Measurements from ENCODE around the gene SNX9. TPM values are rescaled to one million over a fixed set of nuclear protein-coding genes. Genes with fewer than 3 reads are reported as not detected.

SNX9 gene
- polyA plus RNA-seq, 1 donor from 2014 or later: 7.0 TPM

DNA sequence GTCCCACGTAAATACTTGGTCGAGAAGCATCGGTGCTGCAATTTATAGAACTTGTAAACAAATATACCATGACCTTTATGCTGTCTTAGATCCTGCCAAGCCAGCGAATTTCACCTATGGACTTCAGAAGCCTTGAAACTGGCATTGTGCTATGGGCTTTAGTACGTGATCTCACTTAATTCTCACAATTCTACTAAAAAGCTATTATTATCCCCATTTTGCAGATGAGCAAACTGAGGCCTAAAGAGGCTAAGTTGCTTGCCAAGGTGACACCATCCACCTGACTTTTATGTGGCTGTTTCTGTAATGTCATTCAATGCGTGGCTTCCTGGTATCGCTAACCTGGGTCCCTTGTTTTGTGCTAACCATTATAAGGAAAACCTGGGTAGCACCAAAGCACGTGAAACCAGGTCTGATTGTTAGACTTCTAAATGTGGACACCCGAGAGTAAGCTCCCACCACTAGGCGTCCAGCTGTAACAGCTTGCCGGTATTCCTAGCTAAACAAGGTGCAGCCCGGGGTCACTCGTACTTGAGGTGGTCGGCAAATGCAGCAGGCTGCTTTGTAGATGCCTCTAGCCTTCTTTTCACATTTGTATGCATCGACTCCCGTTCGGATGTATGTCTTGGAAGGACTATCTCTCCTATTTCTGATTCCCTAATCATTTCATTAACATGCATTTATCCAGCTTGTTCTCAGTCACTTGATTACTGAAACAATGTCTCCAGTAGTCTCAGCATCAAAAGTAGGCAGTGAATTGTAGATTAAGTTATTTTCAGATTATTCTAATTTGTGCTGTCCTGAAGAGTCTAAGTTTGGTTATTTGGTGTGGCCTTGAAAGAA lies 159.7 kb downstream of the SNX9 start:
- no peak overlapping the region for H2AFZ ChIP-seq (ENCODE audit: low read depth, low read length)
- peak overlapping the region; percentile 77 for H3K4me3 ChIP-seq (ENCODE audit: low read length)
- no peaks in the 10 kb centered on the region for H3K9me3 ChIP-seq (ENCODE audit: low read length)
- H3K36me3 ChIP-seq (ENCODE audit: insufficient read depth, low read length): no peaks in the 10 kb centered on the region
- no peaks in the 10 kb centered on the region for H4K20me1 ChIP-seq (ENCODE audit: insufficient read depth)
- no peak overlapping the region for H3K4me2 ChIP-seq (ENCODE audit: low read length)
- no peaks in the 10 kb centered on the region for H3F3A ChIP-seq (ENCODE audit: insufficient read depth, low read length, poor library complexity, severe bottlenecking)
- no peaks in the 10 kb centered on the region for H3K9me2 ChIP-seq (ENCODE audit: insufficient read depth, low read length)
- H3K27me3 ChIP-seq (ENCODE audit: insufficient read depth, low read depth, low read length): peaks cover 30% of the 10 kb centered on the region
- no peak overlapping the region for H3K27ac ChIP-seq (ENCODE audit: low read length)
- TF ChIP-seq SMC3 (conservative IDR thresholded peaks at IDR 0.05; ENCODE audit: poor library complexity): no peak
- TF ChIP-seq EZH2 (IDR thresholded peaks at IDR 0.05; ENCODE audit: borderline replicate concordance, insufficient read depth, low read length, poor library complexity, severe bottlenecking): no peak
- no peak for TF ChIP-seq REST (IDR thresholded peaks at IDR 0.05; ENCODE audit: borderline replicate concordance)
- TF ChIP-seq TAF1 (IDR thresholded peaks at IDR 0.05; ENCODE audit: low read depth): no peak
- no peak for TF ChIP-seq POLR2AphosphoS5 (IDR thresholded peaks at IDR 0.05)
- TF ChIP-seq MXI1 (conservative IDR thresholded peaks at IDR 0.05; ENCODE audit: poor library complexity, severe bottlenecking): no peak
- no peak for TF ChIP-seq RAD21 (conservative IDR thresholded peaks at IDR 0.05)
- TF ChIP-seq, protein P1, sequence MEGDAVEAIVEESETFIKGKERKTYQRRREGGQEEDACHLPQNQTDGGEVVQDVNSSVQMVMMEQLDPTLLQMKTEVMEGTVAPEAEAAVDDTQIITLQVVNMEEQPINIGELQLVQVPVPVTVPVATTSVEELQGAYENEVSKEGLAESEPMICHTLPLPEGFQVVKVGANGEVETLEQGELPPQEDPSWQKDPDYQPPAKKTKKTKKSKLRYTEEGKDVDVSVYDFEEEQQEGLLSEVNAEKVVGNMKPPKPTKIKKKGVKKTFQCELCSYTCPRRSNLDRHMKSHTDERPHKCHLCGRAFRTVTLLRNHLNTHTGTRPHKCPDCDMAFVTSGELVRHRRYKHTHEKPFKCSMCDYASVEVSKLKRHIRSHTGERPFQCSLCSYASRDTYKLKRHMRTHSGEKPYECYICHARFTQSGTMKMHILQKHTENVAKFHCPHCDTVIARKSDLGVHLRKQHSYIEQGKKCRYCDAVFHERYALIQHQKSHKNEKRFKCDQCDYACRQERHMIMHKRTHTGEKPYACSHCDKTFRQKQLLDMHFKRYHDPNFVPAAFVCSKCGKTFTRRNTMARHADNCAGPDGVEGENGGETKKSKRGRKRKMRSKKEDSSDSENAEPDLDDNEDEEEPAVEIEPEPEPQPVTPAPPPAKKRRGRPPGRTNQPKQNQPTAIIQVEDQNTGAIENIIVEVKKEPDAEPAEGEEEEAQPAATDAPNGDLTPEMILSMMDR (IDR thresholded peaks at IDR 0.05; ENCODE audit: poor library complexity, severe bottlenecking): no peak
- TF ChIP-seq EP300 (conservative IDR thresholded peaks at IDR 0.05; ENCODE audit: poor library complexity, severe bottlenecking): no peak
- H3K9ac ChIP-seq (ENCODE audit: low read length): no peak overlapping the region
- no peaks in the 10 kb centered on the region for H3K79me2 ChIP-seq (replicated peaks; ENCODE audit: insufficient read depth, low read length)

- Histone ChIP-seq H3K27ac (ENCODE audit: low read length) (no peak overlapping the region), H3K4me3 (ENCODE audit: low read length) (no peak overlapping the region), H4K20me1 (ENCODE audit: insufficient read depth) (no peaks in the 10 kb centered on the region), H3K4me2 (ENCODE audit: low read length) (no peak overlapping the region), H3K9me2 (ENCODE audit: insufficient read depth, low read length) (no peaks in the 10 kb centered on the region), H3K9me3 (ENCODE audit: low read length) (no peaks in the 10 kb centered on the region), H3K27me3 (ENCODE audit: insufficient read depth, low read depth, low read length) (peaks cover 30% of the 10 kb centered on the region), H3K79me2 (replicated peaks; ENCODE audit: insufficient read depth, low read length) (no peaks in the 10 kb centered on the region), H2AFZ (ENCODE audit: low read depth, low read length) (no peak overlapping the region), H3K9ac (ENCODE audit: low read length) (no peak overlapping the region), H3K36me3 (ENCODE audit: insufficient read depth, low read length) (no peaks in the 10 kb centered on the region), H3F3A (ENCODE audit: insufficient read depth, low read length, poor library complexity, severe bottlenecking) (no peaks in the 10 kb centered on the region)
- TF ChIP-seq EP300 (conservative IDR thresholded peaks at IDR 0.05; ENCODE audit: poor library complexity, severe bottlenecking) (no peak), TAF1 (IDR thresholded peaks at IDR 0.05; ENCODE audit: low read depth) (no peak), POLR2AphosphoS5 (IDR thresholded peaks at IDR 0.05) (no peak)
Measured at GRCh38 chr6:157983406-157984119, 160.5 kb downstream of the SNX9 start.

Data from neural cell (in vitro differentiated cells).